Central memory CD8-positive, alpha-beta T cell (primary cell): ENCODE data around the gene PDS5A.
"Not testable (repeated sequence)": the region's sequence is repeated elsewhere in the genome, so short reads cannot be mapped to it uniquely, and the experiment has no call there.

ENCODE experiments used
- ATAC-seq: fragments of 150-1000 bp; cut with Tn5 transposase; replicated peaks from 2 replicates; pipeline ENCODE4 v1.10.0; 2022; ENCODE audit warnings: mild to moderate bottlenecking, moderate FRiP score, moderate number of reproducible peaks; ENCODE audit not compliant: poor library complexity, severe bottlenecking; ENCODE audit errors: extremely low read depth
- DNase-seq, 2 donors: peaks; one replicate each; pipeline ENCODE4 v3.0.0; 2021; ENCODE audit warnings: low spot score in 2 of 2
- H3K27ac Mint-ChIP-seq: one replicate; pipeline ENCODE4 v1.8.0; 2022; ENCODE audit warnings: low read depth, mild to moderate bottlenecking, moderate library complexity, mixed read lengths
- H3K27me3 Mint-ChIP-seq: one replicate; pipeline ENCODE4 v1.8.0; 2022; ENCODE audit warnings: mixed read lengths
- H3K36me3 Mint-ChIP-seq: one replicate; pipeline ENCODE4 v1.8.0; 2022; ENCODE audit warnings: mild to moderate bottlenecking, moderate library complexity, mixed read lengths; ENCODE audit not compliant: insufficient read depth
- H3K4me1 Mint-ChIP-seq: one replicate; pipeline ENCODE4 v1.8.0; 2022; ENCODE audit warnings: mixed read lengths
- H3K4me3 Mint-ChIP-seq: one replicate; pipeline ENCODE4 v1.8.0; 2022; ENCODE audit warnings: mild to moderate bottlenecking, moderate library complexity, mixed read lengths
- H3K9me3 Mint-ChIP-seq: one replicate; pipeline ENCODE4 v1.8.0; 2022; ENCODE audit warnings: mixed read lengths

The PDS5A gene

GRCh38 chr4:39947963-39948362 is 29.7 kb downstream of the PDS5A start:
- Mint-ChIP-seq H3K36me3 (peaks cover 3% of the 10 kb centered on the region), H3K27ac (peak overlapping the region; percentile 44), H3K4me3 (no peak overlapping the region), H3K27me3 (no peaks in the 10 kb centered on the region), H3K9me3 (no peaks in the 10 kb centered on the region), H3K4me1 (peaks cover 45% of the 10 kb centered on the region)
- DNase-seq = no peak
- ATAC-seq = no peak

DNA sequence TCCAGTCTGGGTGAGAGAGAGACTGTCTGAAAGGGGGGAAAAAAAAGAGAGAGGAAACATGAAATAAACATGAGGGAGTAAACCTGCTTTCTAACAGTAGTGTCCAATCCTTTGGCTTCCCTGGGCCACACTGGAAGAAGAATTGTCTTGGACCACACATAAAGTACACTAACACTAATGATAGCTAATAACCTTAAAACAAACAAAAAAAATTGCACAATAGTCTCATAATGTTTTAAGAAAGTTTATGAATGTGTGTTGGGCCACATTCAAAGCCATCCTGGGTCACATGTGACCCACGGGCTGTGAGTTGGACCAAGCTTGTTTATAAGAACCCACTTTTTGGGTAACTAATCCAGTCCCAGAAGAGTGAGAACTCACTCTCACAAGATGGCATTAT is 30.3 kb downstream of the PDS5A start:
- Mint-ChIP-seq H3K27me3 (no peaks in the 10 kb centered on the region), H3K4me3 (no peak overlapping the region), H3K36me3 (peaks cover 1% of the 10 kb centered on the region), H3K9me3 (no peaks in the 10 kb centered on the region), H3K27ac (peak overlapping the region; percentile 57), H3K4me1 (peaks cover 43% of the 10 kb centered on the region)
- no peak for DNase-seq
- ATAC-seq = no peak

DNA sequence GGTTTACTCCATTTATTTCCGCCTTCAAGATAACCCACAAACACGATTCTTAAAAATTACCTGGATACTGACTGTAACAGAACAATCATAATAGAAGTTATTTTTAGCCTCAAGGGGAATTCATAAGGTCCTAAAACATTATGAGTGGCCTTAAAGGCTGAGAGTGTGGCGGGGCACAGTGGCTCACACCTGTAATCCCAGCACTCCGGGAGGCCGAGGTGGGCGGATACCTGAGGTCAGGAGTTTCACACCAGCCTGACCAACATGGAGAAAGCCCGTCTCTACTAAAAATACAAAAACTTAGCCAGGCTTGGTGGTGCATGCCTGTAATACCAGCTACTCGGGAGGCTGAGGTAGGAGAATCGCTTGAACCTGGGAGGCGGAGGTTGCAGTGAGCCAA is 33.5 kb downstream of the PDS5A start:
- H3K27ac Mint-ChIP-seq, H3K9me3 Mint-ChIP-seq, DNase-seq, H3K4me3 Mint-ChIP-seq, H3K36me3 Mint-ChIP-seq, ATAC-seq, H3K27me3 Mint-ChIP-seq: not testable (repeated sequence)
- H3K4me1 Mint-ChIP-seq = peaks cover 56% of the 10 kb centered on the region

- no peaks in the 10 kb centered on the region for H3K9me3 Mint-ChIP-seq
- H3K27ac Mint-ChIP-seq = peak overlapping the region; percentile 26
- peaks cover 58% of the 10 kb centered on the region for H3K4me1 Mint-ChIP-seq
- no peak overlapping the region for H3K4me3 Mint-ChIP-seq
- DNase-seq (no peak), ATAC-seq (no peak)
- H3K36me3 Mint-ChIP-seq = peaks cover 3% of the 10 kb centered on the region
- H3K27me3 Mint-ChIP-seq = no peaks in the 10 kb centered on the region
Observed at GRCh38 chr4:39942507-39942906, 35.2 kb downstream of the PDS5A start.

- no peaks in the 10 kb centered on the region for H3K9me3 Mint-ChIP-seq
- H3K27ac Mint-ChIP-seq = peak overlapping the region; percentile 26
- H3K27me3 Mint-ChIP-seq = no peaks in the 10 kb centered on the region
- ATAC-seq (no peak), DNase-seq (no peak)
- no peak overlapping the region for H3K4me3 Mint-ChIP-seq
- peaks cover 57% of the 10 kb centered on the region for H3K4me1 Mint-ChIP-seq
- H3K36me3 Mint-ChIP-seq = peaks cover 5% of the 10 kb centered on the region
Observed at GRCh38 chr4:39941682-39942217, 36.0 kb downstream of the PDS5A start.

GRCh38 chr4:39937683-39938268 is 39.9 kb downstream of the PDS5A start:
- Mint-ChIP-seq H3K36me3 (peaks cover 18% of the 10 kb centered on the region), H3K27ac (peak overlapping the region; percentile 81), H3K4me3 (peak overlapping the region; percentile 16), H3K27me3 (no peaks in the 10 kb centered on the region), H3K4me1 (peaks cover 71% of the 10 kb centered on the region), H3K9me3 (no peaks in the 10 kb centered on the region)
- DNase-seq (no peak), ATAC-seq (no peak)

DNA sequence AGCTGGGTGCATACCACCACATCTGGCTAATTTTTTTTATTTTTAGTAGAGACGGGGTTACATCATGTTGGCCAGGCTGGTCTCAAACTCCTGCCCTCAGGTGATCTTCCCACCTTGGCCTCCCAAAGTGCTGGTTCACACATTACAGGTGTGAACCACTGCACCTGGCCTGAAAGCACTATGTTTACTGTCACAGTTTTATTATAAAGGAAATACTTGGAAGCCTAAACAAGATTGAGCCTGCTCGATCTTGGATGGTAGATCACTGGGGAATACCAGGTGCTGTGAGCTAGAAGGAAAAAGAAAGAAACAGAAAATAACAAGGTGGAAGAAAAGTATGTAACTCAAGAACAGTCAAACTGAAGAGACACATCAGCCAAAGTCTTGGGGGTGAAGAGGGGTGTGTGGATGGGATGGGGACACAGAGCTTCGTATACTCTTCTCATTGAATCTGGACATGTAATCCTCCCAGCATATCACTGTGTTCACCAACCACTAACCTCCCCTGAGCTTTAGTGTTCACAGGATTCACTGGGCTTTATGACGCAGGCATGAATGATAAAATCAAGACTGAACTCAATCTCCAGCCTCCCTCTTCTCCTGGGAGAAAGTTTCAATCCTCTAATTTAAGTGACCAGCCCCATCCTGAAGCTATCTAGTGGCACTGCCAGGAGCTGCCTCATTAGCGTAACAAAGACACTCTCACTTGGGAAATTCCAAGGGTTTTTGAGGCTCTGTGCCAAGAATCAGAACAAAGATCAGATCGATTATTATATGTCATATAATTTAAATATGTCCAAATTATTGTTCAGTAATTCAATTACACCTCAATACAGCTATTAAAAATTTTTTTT is 40.9 kb downstream of the PDS5A start:
- no peak for ATAC-seq
- Mint-ChIP-seq H3K4me3 (peak overlapping the region; percentile 2), H3K27me3 (no peaks in the 10 kb centered on the region), H3K4me1 (peaks cover 68% of the 10 kb centered on the region), H3K9me3 (no peaks in the 10 kb centered on the region), H3K36me3 (peaks cover 20% of the 10 kb centered on the region), H3K27ac (peak overlapping the region; percentile 81)
- DNase-seq = no peak

DNA sequence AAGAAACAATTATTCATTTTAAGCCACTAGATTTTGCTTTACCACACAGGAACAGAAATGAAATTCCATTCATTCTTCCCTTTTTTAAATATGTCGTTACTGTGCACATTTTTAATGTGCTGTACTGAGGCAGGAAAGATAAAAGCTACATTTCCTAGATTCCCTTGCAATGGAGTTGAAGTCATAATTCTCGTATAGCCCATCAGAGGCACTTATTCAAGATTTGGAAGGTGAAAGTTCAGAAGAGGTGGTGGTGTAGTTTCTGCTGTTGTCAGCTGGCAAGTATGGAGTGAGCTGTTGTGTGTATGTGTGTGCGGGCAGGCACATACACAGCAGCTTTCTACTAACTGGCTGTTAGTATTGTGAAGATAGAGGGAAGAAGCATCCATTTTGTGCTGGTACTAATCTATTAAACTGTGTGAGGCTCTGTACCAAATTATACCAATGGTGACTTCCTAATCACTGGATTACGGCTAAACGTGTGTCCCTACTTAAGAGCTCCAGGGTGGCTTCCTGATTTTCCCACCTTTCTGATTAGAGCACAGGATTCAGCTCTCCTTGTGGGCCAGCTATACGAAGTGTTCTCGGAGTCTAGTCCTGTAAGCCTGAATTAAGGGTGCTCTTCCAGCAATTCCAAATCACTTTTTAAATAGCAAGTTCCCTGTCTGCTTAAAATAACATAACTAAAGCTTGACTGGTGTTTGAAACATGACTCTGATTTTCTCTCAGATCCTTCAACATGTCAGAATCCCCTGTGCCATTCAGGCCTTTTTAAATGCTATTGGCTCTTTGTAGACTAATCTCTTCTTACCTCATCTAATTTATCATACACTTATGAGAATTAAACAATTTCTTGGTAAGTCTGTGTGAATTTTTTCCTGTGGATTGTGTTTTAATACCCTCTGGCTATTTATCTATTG is 43.8 kb downstream of the PDS5A start:
- ATAC-seq (no peak), DNase-seq (no peak)
- Mint-ChIP-seq H3K9me3 (no peaks in the 10 kb centered on the region), H3K27me3 (no peaks in the 10 kb centered on the region), H3K4me1 (peaks cover 58% of the 10 kb centered on the region), H3K27ac (no peak overlapping the region), H3K36me3 (peaks cover 28% of the 10 kb centered on the region), H3K4me3 (peak overlapping the region; percentile 57)

DNA sequence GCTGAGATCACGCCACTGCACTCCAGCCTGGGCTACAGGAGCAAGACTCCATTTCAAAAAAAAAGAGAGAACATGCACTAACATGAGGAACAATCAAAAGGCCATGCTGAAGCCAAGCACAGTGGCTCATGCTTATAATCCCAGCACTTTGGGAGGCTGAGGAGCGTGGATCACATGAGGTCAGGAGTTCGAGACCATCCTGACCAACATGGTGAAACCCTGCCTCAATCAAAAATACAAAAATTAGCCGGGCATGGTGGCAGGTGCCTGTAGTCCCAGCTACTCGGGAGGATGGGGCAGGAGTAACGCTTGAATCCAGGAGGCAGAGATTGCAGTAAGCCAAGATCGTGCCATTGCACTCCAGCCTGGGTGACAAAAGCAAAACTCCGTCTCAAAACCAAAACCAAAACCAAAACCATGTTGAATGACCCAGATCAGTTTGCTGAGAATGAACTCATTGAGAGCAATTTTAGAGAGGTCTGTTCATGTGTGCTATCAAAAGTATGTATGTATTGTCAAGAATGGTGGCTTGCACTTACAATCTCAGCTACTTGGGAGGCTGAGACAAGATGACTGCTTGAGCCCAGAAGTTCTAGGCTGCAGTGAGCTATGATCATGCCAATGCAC is 44.8 kb downstream of the PDS5A start:
- Mint-ChIP-seq H3K4me1 (peaks cover 54% of the 10 kb centered on the region), H3K9me3 (no peaks in the 10 kb centered on the region), H3K27me3 (no peaks in the 10 kb centered on the region), H3K4me3 (peak overlapping the region; percentile 57), H3K36me3 (peaks cover 32% of the 10 kb centered on the region), H3K27ac (peak overlapping the region; percentile 58)
- peak; percentile 48 for ATAC-seq
- DNase-seq = no peak

DNA sequence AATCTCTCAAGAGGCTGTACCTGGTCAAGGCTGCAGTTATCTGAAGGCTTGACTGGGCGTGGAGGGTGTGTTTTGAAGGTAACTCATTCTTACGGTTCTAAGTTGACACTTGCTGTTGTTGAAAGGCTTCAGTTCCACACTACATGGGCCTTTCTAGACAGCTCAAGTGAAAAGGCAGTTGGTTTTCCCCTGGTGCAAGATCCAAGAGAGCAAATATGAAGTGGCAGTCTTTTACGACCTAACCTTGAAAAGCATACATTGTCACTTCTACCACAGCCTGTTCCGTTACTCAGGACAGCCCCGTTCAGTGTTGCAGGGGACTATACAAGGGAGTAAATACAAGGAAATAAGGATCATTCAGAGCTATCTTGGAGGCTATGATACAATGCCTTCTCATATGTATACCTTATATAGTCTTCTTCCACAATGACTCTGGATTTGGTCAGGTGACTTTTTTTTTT is 46.2 kb downstream of the PDS5A start:
- Mint-ChIP-seq H3K9me3 (no peaks in the 10 kb centered on the region), H3K4me3 (peak overlapping the region; percentile 57), H3K27ac (peak overlapping the region; percentile 58), H3K4me1 (peaks cover 42% of the 10 kb centered on the region), H3K27me3 (no peaks in the 10 kb centered on the region), H3K36me3 (peaks cover 30% of the 10 kb centered on the region)
- DNase-seq = no peak
- ATAC-seq = peak; percentile 74

DNA sequence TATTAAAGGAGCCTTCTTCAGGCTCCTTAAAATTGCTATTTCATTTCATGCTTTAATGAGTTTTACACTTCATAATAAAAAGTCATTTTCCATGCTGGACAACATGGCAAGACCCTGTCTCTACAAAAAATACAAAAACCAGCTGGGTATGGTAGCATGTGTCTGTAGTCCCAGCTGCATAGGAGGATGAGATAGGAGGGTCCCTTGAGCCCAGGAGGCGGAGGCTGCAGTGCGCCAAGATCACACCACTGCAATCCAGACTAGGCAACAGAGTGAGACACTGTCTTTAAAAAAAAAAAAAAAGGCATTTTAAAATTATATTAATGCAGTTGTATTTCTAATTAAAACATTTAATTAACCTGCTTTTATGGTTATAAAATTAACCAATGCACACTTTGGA is 49.2 kb downstream of the PDS5A start:
- Mint-ChIP-seq H3K27ac (no peak overlapping the region), H3K36me3 (peaks cover 35% of the 10 kb centered on the region), H3K9me3 (no peaks in the 10 kb centered on the region), H3K4me1 (peaks cover 24% of the 10 kb centered on the region), H3K27me3 (no peaks in the 10 kb centered on the region), H3K4me3 (no peak overlapping the region)
- ATAC-seq = no peak
- DNase-seq = no peak

DNA sequence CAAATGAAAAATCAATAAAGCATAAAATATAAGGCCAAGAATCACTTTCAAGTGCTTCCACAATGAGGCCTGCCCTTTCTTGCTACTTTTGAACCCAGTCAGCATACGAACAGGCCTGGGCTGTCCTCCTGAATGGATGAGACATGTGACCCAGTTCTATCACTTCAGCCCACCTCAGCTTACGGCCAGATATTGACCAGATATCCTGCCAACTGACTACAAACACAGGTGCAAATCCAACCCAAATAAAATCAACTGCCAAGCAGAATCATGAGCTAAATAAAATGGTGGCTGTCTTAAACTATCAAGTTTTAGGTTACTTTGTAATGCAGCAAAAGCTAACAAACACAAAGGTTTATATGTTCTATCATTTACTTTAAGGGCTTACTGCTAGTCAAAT is 53.7 kb downstream of the PDS5A start:
- H3K4me1 Mint-ChIP-seq = peaks cover 10% of the 10 kb centered on the region
- DNase-seq = no peak
- H3K36me3 Mint-ChIP-seq = peaks cover 30% of the 10 kb centered on the region
- no peaks in the 10 kb centered on the region for H3K9me3 Mint-ChIP-seq
- no peak for ATAC-seq
- H3K4me3 Mint-ChIP-seq = no peak overlapping the region
- H3K27ac Mint-ChIP-seq = peak overlapping the region; percentile 87
- no peaks in the 10 kb centered on the region for H3K27me3 Mint-ChIP-seq
